IMR-90 (cell line): ENCODE data around the gene NPM1. TPM values are rescaled to one million over a fixed set of nuclear protein-coding genes. Genes with fewer than 3 reads are reported as not detected.

Source experiments
- ATAC-seq: fragments of 200-7000 bp; cut with Tn5 transposase; 2 replicates; pipeline ENCODE4 v1.9.1; 2020; ENCODE audit warnings: low read depth, mild to moderate bottlenecking, moderate library complexity
- BruUV-seq: library from RNA; stranded (reverse); fragments of 400-500 nt; replicated peaks from 2 replicates; lab custom pipeline; 2021; lab: Mats Ljungman, UMichigan
- CTCF ChIA-PET: fragments of 300-600 bp; formaldehyde crosslinking; extraction: SDS; loops from one replicate; lab custom pipeline; 2021; ENCODE audit warnings: antibody characterized with exemption; lab: Yijun Ruan, JAX
- POLR2A ChIA-PET: fragments of 300-600 bp; sonication (Branson Sonifier 250); formaldehyde crosslinking; loops from one replicate; lab custom pipeline; 2022; ENCODE audit warnings: antibody characterized with exemption; ENCODE audit not compliant: unreplicated experiment; lab: Charles Lee
- DNase-seq: peaks from one replicate; pipeline ENCODE4 v3.0.0; 2013
- H2AFZ ChIP-seq: replicated peaks from 2 replicates; pipeline ENCODE3; 2013; ENCODE audit warnings: low read length, mild to moderate bottlenecking; ENCODE audit not compliant: poor library complexity
- H2AK5ac ChIP-seq: 2 replicates; pipeline ENCODE4 v1.6.1; 2013; ENCODE audit warnings: low read depth, low read length, inconsistent platforms
- H2AK9ac ChIP-seq: replicated peaks from 2 replicates; pipeline ENCODE3; 2013; ENCODE audit warnings: mild to moderate bottlenecking, low read depth, low read length, moderate library complexity; ENCODE audit not compliant: poor library complexity
- H2BK120ac ChIP-seq: 2 replicates; pipeline ENCODE4 v1.6.1; 2013; ENCODE audit warnings: low read depth, low read length, inconsistent platforms
- H2BK15ac ChIP-seq: 3 replicates; pipeline ENCODE4 v1.6.1; 2013; ENCODE audit warnings: low read depth, low read length, inconsistent platforms
- H2BK20ac ChIP-seq: 2 replicates; pipeline ENCODE4 v1.6.1; 2013; ENCODE audit warnings: low read depth, mild to moderate bottlenecking, inconsistent platforms, low read length, moderate library complexity
- H2BK5ac ChIP-seq: 2 replicates; pipeline ENCODE4 v1.6.1; 2013; ENCODE audit warnings: mild to moderate bottlenecking, low read depth, low read length, inconsistent platforms; ENCODE audit not compliant: poor library complexity, severe bottlenecking
- H3K14ac ChIP-seq: replicated peaks from 2 replicates; pipeline ENCODE4 v1.6.1; 2013; ENCODE audit warnings: low read depth, low read length, inconsistent platforms
- H3K18ac ChIP-seq: 2 replicates; pipeline ENCODE4 v1.6.1; 2013; ENCODE audit warnings: low read depth, low read length, control low read depth
- H3K23ac ChIP-seq: 2 replicates; pipeline ENCODE4 v1.6.1; 2013; ENCODE audit warnings: low read depth, low read length, inconsistent platforms
- H3K27ac ChIP-seq: 2 replicates; pipeline ENCODE4 v1.5.1; 2013; ENCODE audit warnings: mild to moderate bottlenecking, control low read depth, low read length; ENCODE audit not compliant: insufficient read depth
- H3K27me3 ChIP-seq: 2 replicates; pipeline ENCODE4 v1.6.1; 2013; ENCODE audit warnings: low read length; ENCODE audit not compliant: control insufficient read depth, insufficient read depth
- H3K36me3 ChIP-seq: 2 replicates; pipeline ENCODE4 v1.6.1; 2013; ENCODE audit warnings: low read length, mixed read lengths; ENCODE audit not compliant: control insufficient read depth, insufficient read depth
- H3K4ac ChIP-seq: 2 replicates; pipeline ENCODE4 v1.6.1; 2013; ENCODE audit warnings: low read depth, low read length, inconsistent platforms
- H3K4me1 ChIP-seq: 2 replicates; pipeline ENCODE4 v1.6.1; 2013; ENCODE audit warnings: low read length, mixed read lengths; ENCODE audit not compliant: control insufficient read depth, insufficient read depth
- H3K4me2 ChIP-seq: 2 replicates; pipeline ENCODE4 v1.6.1; 2013; ENCODE audit warnings: low read depth, mild to moderate bottlenecking, control low read depth, low read length, moderate library complexity
- H3K4me3 ChIP-seq: 2 replicates; pipeline ENCODE4 v1.5.1; 2013; ENCODE audit warnings: low read depth, mild to moderate bottlenecking, control low read depth, low read length, moderate library complexity; ENCODE audit not compliant: insufficient read depth
- H3K56ac ChIP-seq: 2 replicates; pipeline ENCODE4 v1.6.1; 2013; ENCODE audit warnings: low read length, inconsistent platforms; ENCODE audit not compliant: insufficient read depth; ENCODE audit errors: extremely low read depth
- H3K79me1 ChIP-seq, 2 experiments: 2 replicates each; pipeline ENCODE4 v1.6.1; 2013; ENCODE audit warnings: low read length in 2 of 2, inconsistent platforms in 1 of 2, low read depth in 1 of 2
- H3K9ac ChIP-seq: 2 replicates; pipeline ENCODE4 v1.6.1; 2013; ENCODE audit warnings: low read depth, low read length, control low read depth
- H3K9me1 ChIP-seq: 2 replicates; pipeline ENCODE4 v1.6.1; 2013; ENCODE audit warnings: low read length, inconsistent platforms; ENCODE audit not compliant: insufficient read depth
- H3K9me3 ChIP-seq: 2 replicates; pipeline ENCODE4 v1.6.1; 2013; ENCODE audit warnings: low read length; ENCODE audit not compliant: control insufficient read depth, insufficient read depth
- H4K20me1 ChIP-seq: 2 replicates; pipeline ENCODE4 v1.6.1; 2013; ENCODE audit warnings: low read length, inconsistent platforms; ENCODE audit not compliant: insufficient read depth
- H4K5ac ChIP-seq: 2 replicates; pipeline ENCODE4 v1.6.1; 2013; ENCODE audit warnings: mild to moderate bottlenecking, low read depth, low read length, control low read depth
- H4K8ac ChIP-seq, 2 experiments: 2 replicates each; pipeline ENCODE4 v1.6.1; 2013; ENCODE audit warnings: low read depth in 2 of 2, low read length in 2 of 2, control low read depth in 1 of 2, inconsistent platforms in 1 of 2
- H4K91ac ChIP-seq: 2 replicates; pipeline ENCODE4 v1.6.1; 2013; ENCODE audit warnings: low read depth, low read length, inconsistent platforms; ENCODE audit not compliant: insufficient read depth
- CHD1 ChIP-seq: IDR thresholded peaks from 2 replicates; pipeline ENCODE4 v1.6.1; 2012; ENCODE audit warnings: low read depth, low read length, improper control_type of control experiment
- FOS ChIP-seq: fragments of 150-350 bp; IDR thresholded peaks from 2 replicates; pipeline ENCODE4 v1.6.1; 2016; ENCODE audit warnings: low read depth, low read length
- MAFK ChIP-seq: IDR thresholded peaks from 2 replicates; pipeline ENCODE4 v1.6.1; 2012; ENCODE audit warnings: low read depth, low read length, improper control_type of control experiment
- MAZ ChIP-seq: IDR thresholded peaks from 2 replicates; pipeline ENCODE4 v1.6.1; 2012; ENCODE audit warnings: low read depth, mild to moderate bottlenecking, low read length, improper control_type of control experiment, moderate library complexity, borderline replicate concordance
- MXI1 ChIP-seq: IDR thresholded peaks from 2 replicates; pipeline ENCODE4 v1.6.1; 2012; ENCODE audit warnings: low read depth, mild to moderate bottlenecking, low read length, moderate library complexity, borderline replicate concordance
- NFE2L2 ChIP-seq: fragments of 150-350 bp; IDR thresholded peaks from 2 replicates; pipeline ENCODE4 v1.6.1; 2016; ENCODE audit warnings: low read depth, mild to moderate bottlenecking, low read length
- POLR2A ChIP-seq: IDR thresholded peaks from 2 replicates; pipeline ENCODE4 v1.6.1; 2012; ENCODE audit warnings: mild to moderate bottlenecking, low read depth, low read length
- RCOR1 ChIP-seq: IDR thresholded peaks from 2 replicates; pipeline ENCODE4 v1.6.1; 2012; ENCODE audit warnings: mild to moderate bottlenecking, low read length, improper control_type of control experiment; ENCODE audit not compliant: insufficient replicate concordance
- SMC3 ChIP-seq: fragments of 150-350 bp; IDR thresholded peaks from 2 replicates; pipeline ENCODE4 v1.6.1; 2016; ENCODE audit warnings: low read depth, mild to moderate bottlenecking, antibody characterized with exemption, low read length, moderate library complexity
- WGBS, 2 experiments: methylation state at CpG; one replicate each; pipeline versions ENCODE4 v1.1.5 to v1.1.7; 2013; ENCODE audit warnings: missing lambda C conversion rate in 2 of 2; ENCODE audit not compliant: insufficient read length in 1 of 2; ENCODE audit errors: extremely low coverage in 2 of 2; 5-methylcytosine and 5-hydroxymethylcytosine counted together
- dilution Hi-C: fragments of 300-500 bp; cut with HindIII; formaldehyde crosslinking; loops from one replicate; pipeline ENCODE4 v1.14.3; 2018; ENCODE audit warnings: low sequenced_read_pairs; ENCODE audit not compliant: unreplicated experiment
- in situ Hi-C: fragments of 300-500 bp; cut with MboI; formaldehyde crosslinking; loops from 3 replicates; pipeline ENCODE4 v1.14.3; 2019; ENCODE audit warnings: low sequenced_read_pairs, inconsistent platforms, mixed read lengths
- intact Hi-C: fragments of 100-400 bp; cut with micrococcal nuclease; formaldehyde crosslinking; loops from 2 replicates; pipeline ENCODE4 v1.10.0; 2022
- polyA plus RNA-seq, 3 experiments: library from polyadenylated mRNA; depleted of rRNA; stranded (reverse); fragments of >200 nt; gene quantifications; 2 replicates each; pipeline ENCODE4 v1.2.3, GENCODE V29; 2012; ENCODE audit warnings: low replicate concordance in 1 of 3
- total RNA-seq: library from RNA; depleted of rRNA; stranded (reverse); fragments of >200 nt; gene quantifications from 2 replicates; pipeline ENCODE4 v1.2.3, GENCODE V29; 2012
- TF ChIP-seq, protein P1 (sequence below): fragments of 150-350 bp; IDR thresholded peaks from 2 replicates; pipeline ENCODE4 v1.6.1; 2016; ENCODE audit warnings: low read depth, mild to moderate bottlenecking, low read length, moderate library complexity, borderline replicate concordance
- TF ChIP-seq, protein P2 (sequence below): fragments of 150-350 bp; IDR thresholded peaks from 2 replicates; pipeline ENCODE4 v1.6.1; 2017; ENCODE audit warnings: mild to moderate bottlenecking, antibody characterized with exemption, low read length, low read depth

The NPM1 gene
- total and polyA plus RNA-seq, 2 of the 4 experiments (the other 2 are of a cell fraction): 856 to 929 TPM

DNA sequence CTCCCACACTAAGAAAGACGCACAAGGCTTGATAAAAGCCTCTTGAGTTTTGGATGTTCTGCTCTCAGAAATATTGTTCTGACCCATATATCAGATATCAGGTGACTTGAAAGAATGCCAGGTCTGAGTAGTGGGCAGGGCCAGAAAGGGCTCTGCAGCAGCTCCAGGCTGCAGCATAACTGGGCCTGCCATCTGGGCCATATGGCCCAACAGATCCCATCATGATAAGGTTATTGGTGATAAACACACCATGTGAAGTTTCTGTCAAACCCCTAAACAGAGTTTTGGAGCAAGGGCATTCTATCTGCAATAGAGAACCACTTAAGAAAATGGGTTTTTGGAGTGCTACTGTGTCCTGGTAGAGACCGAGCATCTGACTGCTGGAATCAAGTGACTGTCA lies 29.8 kb upstream of the NPM1 start:
- H3K9ac ChIP-seq: no peak overlapping the region
- H3K9me3 ChIP-seq: no peaks in the 10 kb centered on the region
- no peak overlapping the region for H3K4me3 ChIP-seq
- no peak for TF ChIP-seq MAFK
- TF ChIP-seq FOS: no peak
- TF ChIP-seq MXI1: no peak
- no peak for TF ChIP-seq NFE2L2
- TF ChIP-seq POLR2A: no peak
- no peak for TF ChIP-seq SMC3
- TF ChIP-seq RCOR1: no peak
- TF ChIP-seq, protein P1, sequence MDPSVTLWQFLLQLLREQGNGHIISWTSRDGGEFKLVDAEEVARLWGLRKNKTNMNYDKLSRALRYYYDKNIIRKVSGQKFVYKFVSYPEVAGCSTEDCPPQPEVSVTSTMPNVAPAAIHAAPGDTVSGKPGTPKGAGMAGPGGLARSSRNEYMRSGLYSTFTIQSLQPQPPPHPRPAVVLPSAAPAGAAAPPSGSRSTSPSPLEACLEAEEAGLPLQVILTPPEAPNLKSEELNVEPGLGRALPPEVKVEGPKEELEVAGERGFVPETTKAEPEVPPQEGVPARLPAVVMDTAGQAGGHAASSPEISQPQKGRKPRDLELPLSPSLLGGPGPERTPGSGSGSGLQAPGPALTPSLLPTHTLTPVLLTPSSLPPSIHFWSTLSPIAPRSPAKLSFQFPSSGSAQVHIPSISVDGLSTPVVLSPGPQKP: no peak
- TF ChIP-seq MAZ: no peak
- no peak for TF ChIP-seq CHD1
- TF ChIP-seq, protein P2, sequence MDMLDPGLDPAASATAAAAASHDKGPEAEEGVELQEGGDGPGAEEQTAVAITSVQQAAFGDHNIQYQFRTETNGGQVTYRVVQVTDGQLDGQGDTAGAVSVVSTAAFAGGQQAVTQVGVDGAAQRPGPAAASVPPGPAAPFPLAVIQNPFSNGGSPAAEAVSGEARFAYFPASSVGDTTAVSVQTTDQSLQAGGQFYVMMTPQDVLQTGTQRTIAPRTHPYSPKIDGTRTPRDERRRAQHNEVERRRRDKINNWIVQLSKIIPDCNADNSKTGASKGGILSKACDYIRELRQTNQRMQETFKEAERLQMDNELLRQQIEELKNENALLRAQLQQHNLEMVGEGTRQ: no peak
- no peak overlapping the region for H4K8ac ChIP-seq
- no peaks in the 10 kb centered on the region for H3K36me3 ChIP-seq
- no peaks in the 10 kb centered on the region for H3K79me1 ChIP-seq
- no peak overlapping the region for H3K14ac ChIP-seq
- in situ Hi-C loops (no loop called here), dilution Hi-C loops (no loop called here), intact Hi-C loops (no loop called here)
- H2BK20ac ChIP-seq: no peak overlapping the region
- no peak overlapping the region for H3K27ac ChIP-seq
- no peaks in the 10 kb centered on the region for H3K4me1 ChIP-seq
- ChIA-PET POLR2A (no interaction called here), CTCF (no interaction called here)
- no peak overlapping the region for H4K91ac ChIP-seq
- no peak for ATAC-seq
- H3K56ac ChIP-seq: no peak overlapping the region
- H3K27me3 ChIP-seq: no peaks in the 10 kb centered on the region; the same call in 1 of the 2 replicates
- no peak overlapping the region for H2AFZ ChIP-seq
- H3K4ac ChIP-seq: no peak overlapping the region
- H4K20me1 ChIP-seq: no peaks in the 10 kb centered on the region
- no peaks in the 10 kb centered on the region for H3K9me1 ChIP-seq
- no TSS peak for BruUV-seq
- 100% methylated on average over 1 of the region's 2 CpGs; no CpG with 5 or more reads in 1 of the 2 experiments for WGBS, 2 experiments
- no peak overlapping the region for H2AK5ac ChIP-seq
- no peak overlapping the region for H2BK15ac ChIP-seq
- DNase-seq: no peak
- no peak overlapping the region for H3K23ac ChIP-seq
- H2BK5ac ChIP-seq: no peak overlapping the region
- H4K5ac ChIP-seq: no peak overlapping the region
- no peak overlapping the region for H2AK9ac ChIP-seq
- no peak overlapping the region for H3K18ac ChIP-seq
- H3K4me2 ChIP-seq: no peak overlapping the region
- H2BK120ac ChIP-seq: no peak overlapping the region
